Transverse colon (tissue), 4 donors: ENCODE data around the gene KLHL25. TPM values are rescaled to one million over a fixed set of nuclear protein-coding genes. Genes with fewer than 3 reads are reported as not detected.

Source experiments
- DNase-seq: peaks from one replicate; pipeline ENCODE4 v3.0.0-alpha.2; 2019
- H3K27ac ChIP-seq, 4 donors: fragments of 200-600 bp; sonication (generic); 2 replicates each; pipeline ENCODE4 v1.5.1; 2016 to 2018; ENCODE audit warnings: inconsistent platforms in 4 of 4
- H3K27me3 ChIP-seq: fragments of 200-600 bp; sonication (generic); 2 replicates; pipeline ENCODE4 v1.5.1; 2017; ENCODE audit warnings: inconsistent platforms
- H3K36me3 ChIP-seq, 4 donors: fragments of 200-600 bp; sonication (generic); 2 replicates each; pipeline ENCODE4 v1.5.1; 2017 to 2019; ENCODE audit warnings: inconsistent platforms in 4 of 4
- H3K4me1 ChIP-seq, 4 donors: fragments of 200-600 bp; sonication (generic); 2 replicates each; pipeline ENCODE4 v1.5.1; 2017 to 2020; ENCODE audit warnings: inconsistent platforms in 4 of 4
- H3K4me3 ChIP-seq, 4 donors: fragments of 200-600 bp; sonication (generic); 1 replicate in 1 of 4; 2 replicates in 3 of 4; pipeline versions ENCODE4 v1.5.1 to v1.6.1; 2017 to 2019; ENCODE audit warnings: inconsistent platforms in 4 of 4
- H3K9me3 ChIP-seq, 2 donors: fragments of 200-600 bp; sonication (generic); 2 replicates each; pipeline ENCODE4 v1.5.1; 2017 to 2019; ENCODE audit warnings: inconsistent platforms in 2 of 2
- CTCF ChIP-seq, 5 experiments: fragments of 200-600 bp in 3 of 5; fragments of 450-650 bp in 2 of 5; sonication (generic) in 3 of 5; IDR thresholded peaks; 1 replicate in 2 of 5; 2 replicates in 3 of 5; pipeline ENCODE4 v1.5.1; 2016 to 2017; ENCODE audit warnings: antibody characterized with exemption in 5 of 5, inconsistent platforms in 3 of 5, mild to moderate bottlenecking in 2 of 5, moderate library complexity in 1 of 5
- EP300 ChIP-seq: sonication (generic); formaldehyde crosslinking; IDR thresholded peaks from one replicate; pipeline ENCODE4 v1.6.1; 2017; ENCODE audit warnings: antibody characterized with exemption, low read depth
- POLR2A ChIP-seq: fragments of 450-650 bp; IDR thresholded peaks from one replicate; pipeline ENCODE4 v1.6.1; 2016; ENCODE audit warnings: antibody characterized with exemption, mild to moderate bottlenecking, moderate library complexity
- POLR2AphosphoS5 ChIP-seq, 3 donors: sonication (generic); formaldehyde crosslinking; IDR thresholded peaks; one replicate each; pipeline ENCODE4 v1.6.1; 2016; ENCODE audit warnings: antibody characterized with exemption in 3 of 3
- WGBS, 2 donors: methylation state at CpG; one replicate each; pipeline ENCODE4 v1.1.5; 2018; ENCODE audit warnings: low coverage in 1 of 2; 5-methylcytosine and 5-hydroxymethylcytosine counted together
- in situ Hi-C, 4 donors: fragments of 200-750 bp; cut with MboI; loops; one replicate each; pipeline versions ENCODE4 v1.15.0 to v1.15.1; 2017; ENCODE audit warnings: low sequenced_read_pairs in 3 of 4, low pct_ligation_motif_present in 1 of 4, low pct_unique_long_range_greater_than_20kb in 1 of 4
- intact Hi-C: fragments of 100-400 bp; cut with DNase I; formaldehyde crosslinking; loops from one replicate; pipeline ENCODE4 v1.15.1; 2023; ENCODE audit warnings: low total_unique reads
- total RNA-seq, 4 donors: library from RNA; depleted of rRNA; stranded (reverse); fragments of >200 nt; gene quantifications; one replicate each; pipeline ENCODE4 v1.1.0, GENCODE V29; 2016

KLHL25 gene
- total RNA-seq, 4 donors from 2014 or later, result 10.1 to 36.0 (median 10.8) TPM

GRCh38 chr15:85753261-85753660 lies 41.5 kb downstream of the KLHL25 start:
- peaks cover 0 to 4% (median 0%) of the 10 kb centered on the region in 4 donors for H3K36me3 ChIP-seq
- WGBS, 2 donors, result 85% methylated on average over 1 of the region's 1 CpG; no CpG with 5 or more reads in 1 of the 2 donors
- no peak overlapping the region for H3K4me3 ChIP-seq
- H3K27ac ChIP-seq, result no peak overlapping the region
- no peaks in the 10 kb centered on the region for H3K27me3 ChIP-seq
- TF ChIP-seq POLR2A, result no peak
- TF ChIP-seq EP300, result no peak
- TF ChIP-seq CTCF (IDR thresholded peaks at IDR 0.05), result no peak
- peaks cover 0 to 25% (median 16%) of the 10 kb centered on the region in 4 donors for H3K4me1 ChIP-seq
- intact Hi-C loops, result no loop called here
- H3K9me3 ChIP-seq, result no peaks in the 10 kb centered on the region
- in situ Hi-C loops, result no loop called here
- no peak for DNase-seq

DNA sequence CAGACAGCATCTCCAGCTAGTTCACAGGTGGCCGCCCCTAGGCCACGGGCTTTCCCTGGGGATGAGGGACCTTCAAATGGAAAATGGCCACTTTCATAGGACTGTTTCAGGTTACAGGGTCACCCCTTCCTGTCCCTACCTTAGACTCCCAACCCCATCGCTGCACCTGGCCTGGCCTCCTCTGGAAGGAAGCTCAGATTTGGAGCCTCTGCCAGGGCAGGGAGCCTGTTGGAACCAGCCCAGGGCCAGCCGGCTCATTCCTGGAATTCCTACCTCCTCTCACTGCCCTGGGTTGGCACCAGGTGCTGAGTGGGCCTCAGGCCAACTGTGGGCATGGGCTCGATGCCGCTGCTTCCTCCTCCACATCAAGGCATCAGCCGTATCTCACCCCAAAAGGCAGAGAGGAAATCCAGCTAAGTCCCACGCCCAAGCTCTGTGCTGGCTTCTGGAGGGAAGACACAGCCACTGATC lies 42.2 kb downstream of the KLHL25 start:
- TF ChIP-seq EP300, result no peak
- no peak for TF ChIP-seq POLR2A
- no peak for TF ChIP-seq CTCF (IDR thresholded peaks at IDR 0.05)
- TF ChIP-seq POLR2AphosphoS5 (IDR thresholded peaks at IDR 0.05), result no peak
- Histone ChIP-seq H3K27ac (no peak overlapping the region), H3K4me1 (peaks cover 0 to 25% (median 16%) of the 10 kb centered on the region in 4 donors), H3K9me3 (no peaks in the 10 kb centered on the region), H3K36me3 (peaks cover 0 to 8% (median 0%) of the 10 kb centered on the region in 4 donors), H3K27me3 (no peaks in the 10 kb centered on the region), H3K4me3 (no peak overlapping the region)
- DNase-seq, result no peak
- 61% methylated on average over 7 of the region's 8 CpGs; no CpG with 5 or more reads in 1 of the 2 donors for whole genome bisulfite sequencing, 2 donors
- intact Hi-C loops, result no loop called here
- in situ Hi-C loops, result no loop called here

- Histone ChIP-seq H3K9me3 (no peaks in the 10 kb centered on the region), H3K4me1 (peaks cover 0 to 25% (median 16%) of the 10 kb centered on the region in 4 donors), H3K36me3 (peaks cover 0 to 8% (median under 1%) of the 10 kb centered on the region in 4 donors), H3K27me3 (no peaks in the 10 kb centered on the region), H3K4me3 (no peak overlapping the region), H3K27ac (no peak overlapping the region)
- in situ Hi-C loops, result no loop called here
- TF ChIP-seq POLR2AphosphoS5 (IDR thresholded peaks at IDR 0.05), result no peak
- no peak for TF ChIP-seq POLR2A
- TF ChIP-seq CTCF (IDR thresholded peaks at IDR 0.05), result no peak
- no peak for TF ChIP-seq EP300
- WGBS, 2 donors, result 91% methylated on average over 15 of the region's 15 CpGs; no CpG with 5 or more reads in 1 of the 2 donors
- intact Hi-C loops, result no loop called here
- DNase-seq, result no peak
Measured at GRCh38 chr15:85752124-85752475, 42.6 kb downstream of the KLHL25 start.

DNA sequence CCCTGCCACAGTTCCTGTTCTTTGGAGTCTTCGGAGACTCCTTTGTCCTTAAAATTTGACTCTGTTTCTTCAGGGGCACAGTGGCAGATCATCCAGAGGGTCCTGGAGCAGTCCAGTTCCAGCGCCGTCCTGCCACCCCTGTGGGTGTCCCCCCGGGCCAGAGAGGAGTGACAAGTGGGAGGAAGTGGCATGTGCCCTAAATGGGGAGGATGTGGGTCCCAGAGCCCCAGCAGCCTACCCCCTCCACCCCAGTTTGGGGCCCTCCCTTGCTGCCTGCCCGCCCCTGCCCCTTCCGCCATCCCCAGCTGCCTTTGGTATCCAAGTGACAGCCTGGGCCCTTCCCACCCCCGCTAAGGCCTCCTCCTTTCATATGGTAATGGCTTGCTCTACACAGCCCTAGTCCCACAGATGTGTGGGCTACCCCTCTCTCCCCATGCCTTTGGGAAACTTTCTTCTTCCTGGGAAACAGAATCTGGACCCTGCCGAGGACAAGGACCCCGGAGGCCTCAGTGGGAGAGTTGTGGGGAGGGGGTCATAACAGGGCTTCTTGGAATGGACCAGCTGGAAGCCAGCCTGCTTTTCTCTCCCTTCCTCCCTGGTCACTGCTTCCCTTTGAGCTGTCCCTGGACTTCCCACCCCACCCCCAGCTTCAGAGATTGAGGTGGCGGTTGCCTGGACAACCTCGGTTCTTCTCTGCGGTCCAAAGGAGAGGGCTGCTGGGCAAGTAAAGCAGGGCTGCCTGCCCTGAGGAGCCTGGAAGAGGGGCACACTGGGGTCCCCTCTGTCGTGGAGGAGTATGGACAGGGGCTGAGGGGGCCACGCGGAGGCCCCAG lies 43.2 kb downstream of the KLHL25 start:
- H3K4me3 ChIP-seq, result no peak overlapping the region
- H3K27me3 ChIP-seq, result no peaks in the 10 kb centered on the region
- no peaks in the 10 kb centered on the region for H3K9me3 ChIP-seq
- H3K36me3 ChIP-seq, result peaks cover 0 to 14% (median 4%) of the 10 kb centered on the region in 4 donors
- no peak for DNase-seq
- peaks cover 0 to 25% (median 16%) of the 10 kb centered on the region in 4 donors for H3K4me1 ChIP-seq
- intact Hi-C loops, result no loop called here
- WGBS, 2 donors, result 76% methylated on average over 15 of the region's 15 CpGs; no CpG with 5 or more reads in 1 of the 2 donors
- no peak for TF ChIP-seq EP300
- no peak for TF ChIP-seq POLR2AphosphoS5 (IDR thresholded peaks at IDR 0.05)
- no peak for TF ChIP-seq CTCF (IDR thresholded peaks at IDR 0.05)
- no peak for TF ChIP-seq POLR2A
- H3K27ac ChIP-seq, result peak overlapping the region; percentile 64 to 78 (median 70)
- in situ Hi-C loops, result no loop called here
